Measurements from ENCODE around the gene LMTK3. TPM values are rescaled to one million over a fixed set of nuclear protein-coding genes. Genes with fewer than 3 reads are reported as not detected.

The LMTK3 gene
- total and polyA plus RNA-seq, 2 of the 4 experiments (the other 2 are of a cell fraction) = 0.18 to 0.87 TPM

DNA sequence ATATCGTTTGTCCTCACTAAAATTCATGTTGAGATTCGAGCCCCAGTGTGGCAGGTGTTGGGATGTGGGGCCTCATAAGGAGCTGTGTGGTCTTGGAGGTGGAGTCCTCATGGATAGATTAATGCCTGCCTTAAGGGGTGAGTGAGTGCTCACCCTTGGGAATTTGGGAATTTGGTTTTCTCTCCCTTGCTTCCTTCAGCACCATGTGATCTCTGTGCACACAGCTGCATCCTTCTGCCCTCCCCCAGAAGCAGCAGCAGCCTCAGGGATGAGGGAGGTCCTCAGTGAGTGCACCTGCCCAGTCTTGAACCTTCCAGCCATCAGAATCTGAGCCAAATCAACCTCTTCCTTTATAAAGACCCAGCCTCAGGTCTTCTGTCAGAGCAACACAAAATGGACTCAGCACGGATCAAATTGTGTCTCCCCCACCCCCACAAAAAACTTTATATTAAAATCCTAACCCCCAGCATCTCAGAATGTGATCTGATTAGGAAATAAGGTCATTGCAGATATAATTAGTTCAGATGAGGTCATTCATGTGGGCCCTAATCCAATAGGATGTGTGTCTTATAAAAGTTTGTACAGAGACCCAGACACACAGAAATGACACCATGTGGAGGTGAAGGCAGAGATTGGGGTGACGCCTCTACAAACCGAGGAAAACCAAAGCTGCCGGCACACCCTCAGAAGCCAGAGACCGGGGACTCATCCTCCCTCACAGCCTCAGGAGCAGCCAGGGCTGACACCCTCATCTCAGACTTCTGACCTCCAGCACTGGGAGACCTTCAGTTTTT lies 29.6 kb downstream of the LMTK3 start:
- ATAC-seq (ENCODE audit: low read depth) (peak; percentile 10), DNase-seq (no peak)
- 0 out of 4 replicates have a peak overlapping the region, but pooled peaks of 1 of the 2 experiments have one; percentile 19 for H4K8ac ChIP-seq (ENCODE audit: low read depth in 2 of 2, low read length in 2 of 2)
- H3K27ac ChIP-seq (ENCODE audit: insufficient read depth, low read length) = no peak overlapping the region
- no peak overlapping the region for H2BK15ac ChIP-seq (ENCODE audit: low read depth, low read length)
- H2BK5ac ChIP-seq (ENCODE audit: low read depth, low read length, poor library complexity, severe bottlenecking) = no peak overlapping the region
- H3K4me2 ChIP-seq (ENCODE audit: low read depth, low read length) = no peak overlapping the region
- H3K4me1 ChIP-seq (ENCODE audit: control insufficient read depth, insufficient read depth, low read length) = peaks cover 15% of the 10 kb centered on the region
- TSS peak; percentile 61 for BruUV-seq (replicated peaks)
- TF ChIP-seq RFX5 (IDR thresholded peaks at IDR 0.05; ENCODE audit: low read depth, low read length) (no peak), BHLHE40 (IDR thresholded peaks at IDR 0.05; ENCODE audit: low read depth, low read length) (no peak), RAD21 (IDR thresholded peaks at IDR 0.05; ENCODE audit: low read length) (no peak), RCOR1 (IDR thresholded peaks at IDR 0.05; ENCODE audit: insufficient replicate concordance, low read length) (no peak), MAZ (IDR thresholded peaks at IDR 0.05; ENCODE audit: borderline replicate concordance, low read depth, low read length) (no peak), NFE2L2 (IDR thresholded peaks at IDR 0.05; ENCODE audit: low read depth, low read length) (no peak)
- CTCF ChIA-PET = interaction anchor here (1.7 kb wide), 1 partner anchor 8 kb away, joined by 7 read pairs; no protein-coding TSS in a partner anchor
- no peak overlapping the region for H3K56ac ChIP-seq (ENCODE audit: extremely low read depth, insufficient read depth, low read length)
- no peak overlapping the region for H3K4me3 ChIP-seq (ENCODE audit: insufficient read depth, low read depth, low read length)
- H2AK9ac ChIP-seq (replicated peaks; ENCODE audit: low read depth, low read length, poor library complexity) = no peak overlapping the region
- no peak overlapping the region for H4K91ac ChIP-seq (ENCODE audit: insufficient read depth, low read depth, low read length)
- in situ Hi-C loops (cut with MboI; ENCODE audit: low sequenced_read_pairs) = no loop called here
- H3K27me3 ChIP-seq (ENCODE audit: control insufficient read depth, insufficient read depth, low read length) = no peaks in the 10 kb centered on the region
- H3K23ac ChIP-seq (ENCODE audit: low read depth, low read length) = no peak overlapping the region
- H3K9ac ChIP-seq (ENCODE audit: low read depth, low read length) = no peak overlapping the region
- H4K5ac ChIP-seq (ENCODE audit: low read depth, low read length) = no peak overlapping the region
- peak overlapping the region; percentile 43; the same call in 1 of the 2 replicates for H2AK5ac ChIP-seq (ENCODE audit: low read depth, low read length)
- H2BK20ac ChIP-seq (ENCODE audit: low read depth, low read length) = no peak overlapping the region
- H2BK120ac ChIP-seq (ENCODE audit: low read depth, low read length) = no peak overlapping the region
- no peak overlapping the region for H3K18ac ChIP-seq (ENCODE audit: low read depth, low read length)
- no peak overlapping the region for H3K4ac ChIP-seq (ENCODE audit: low read depth, low read length)
- peaks cover 21% of the 10 kb centered on the region for H3K36me3 ChIP-seq (ENCODE audit: control insufficient read depth, insufficient read depth, low read length)
- dilution Hi-C loops (cut with HindIII; ENCODE audit: low sequenced_read_pairs, unreplicated experiment) = no loop called here
- POLR2A ChIA-PET (ENCODE audit: unreplicated experiment) = no interaction called here
- peaks cover 21% of the 10 kb centered on the region for H4K20me1 ChIP-seq (ENCODE audit: insufficient read depth, low read length)
- H3K79me1 ChIP-seq (ENCODE audit: low read depth in 1 of 2, low read length in 2 of 2) = peaks cover 0 to 5% of the 10 kb centered on the region in 2 experiments; a peak in 1 of 4 replicates
- WGBS, 2 experiments (ENCODE audit: extremely low coverage in 2 of 2, insufficient read length in 1 of 2) = no CpG with 5 or more reads among the region's 7 CpGs
- H3K9me3 ChIP-seq (ENCODE audit: control insufficient read depth, insufficient read depth, low read length) = no peaks in the 10 kb centered on the region
- no peak overlapping the region for H2AFZ ChIP-seq (replicated peaks; ENCODE audit: low read length, poor library complexity)
- 0 out of 2 replicates have a peak overlapping the region, but pooled peaks have one; percentile 32 for H3K14ac ChIP-seq (replicated peaks; ENCODE audit: low read depth, low read length)
- peaks cover 12% of the 10 kb centered on the region for H3K9me1 ChIP-seq (ENCODE audit: insufficient read depth, low read length)
- intact Hi-C loops (cut with micrococcal nuclease) = no loop called here

Measured in IMR-90 (cell line).